ENCODE measurements around the gene USP35.
"Not testable (repeated sequence)": the region's sequence is repeated elsewhere in the genome, so short reads cannot be mapped to it uniquely, and the experiment has no call there.

The USP35 gene

DNA sequence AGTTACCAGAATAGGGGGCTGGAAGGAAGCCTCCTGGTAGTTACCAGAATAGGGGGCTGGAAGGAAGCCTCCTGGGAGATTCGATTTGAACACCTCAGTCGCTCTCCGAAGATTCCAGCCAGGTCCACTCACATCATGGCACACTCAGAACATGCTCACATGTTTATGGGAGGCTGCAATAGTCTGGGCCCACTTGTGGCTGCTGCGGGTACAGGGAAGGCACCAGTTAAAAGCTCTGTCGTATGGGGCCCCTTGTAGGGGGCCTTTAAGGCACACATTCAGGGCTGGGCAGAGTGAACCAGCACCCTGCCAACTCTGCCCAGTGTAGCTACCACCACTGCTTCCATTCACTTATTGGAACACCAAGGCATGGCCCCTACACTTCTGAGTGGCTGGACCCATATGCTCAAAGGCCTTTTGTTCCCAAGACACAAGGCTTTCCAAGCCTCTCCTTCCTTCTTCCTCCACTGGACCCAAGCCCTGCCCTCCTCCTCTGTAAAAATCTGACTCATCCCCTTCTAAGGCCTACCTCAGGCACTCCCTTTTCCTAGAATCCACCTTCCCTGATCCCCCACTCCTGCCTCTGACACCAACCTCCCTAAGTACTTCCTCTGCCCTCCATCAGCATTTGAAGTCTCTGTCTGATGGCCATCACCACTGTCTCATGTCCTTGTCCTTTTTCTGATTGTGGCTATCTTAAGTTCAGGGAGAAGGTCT lies 28.0 kb downstream of the USP35 start:
- no peak for DNase-seq

DNA sequence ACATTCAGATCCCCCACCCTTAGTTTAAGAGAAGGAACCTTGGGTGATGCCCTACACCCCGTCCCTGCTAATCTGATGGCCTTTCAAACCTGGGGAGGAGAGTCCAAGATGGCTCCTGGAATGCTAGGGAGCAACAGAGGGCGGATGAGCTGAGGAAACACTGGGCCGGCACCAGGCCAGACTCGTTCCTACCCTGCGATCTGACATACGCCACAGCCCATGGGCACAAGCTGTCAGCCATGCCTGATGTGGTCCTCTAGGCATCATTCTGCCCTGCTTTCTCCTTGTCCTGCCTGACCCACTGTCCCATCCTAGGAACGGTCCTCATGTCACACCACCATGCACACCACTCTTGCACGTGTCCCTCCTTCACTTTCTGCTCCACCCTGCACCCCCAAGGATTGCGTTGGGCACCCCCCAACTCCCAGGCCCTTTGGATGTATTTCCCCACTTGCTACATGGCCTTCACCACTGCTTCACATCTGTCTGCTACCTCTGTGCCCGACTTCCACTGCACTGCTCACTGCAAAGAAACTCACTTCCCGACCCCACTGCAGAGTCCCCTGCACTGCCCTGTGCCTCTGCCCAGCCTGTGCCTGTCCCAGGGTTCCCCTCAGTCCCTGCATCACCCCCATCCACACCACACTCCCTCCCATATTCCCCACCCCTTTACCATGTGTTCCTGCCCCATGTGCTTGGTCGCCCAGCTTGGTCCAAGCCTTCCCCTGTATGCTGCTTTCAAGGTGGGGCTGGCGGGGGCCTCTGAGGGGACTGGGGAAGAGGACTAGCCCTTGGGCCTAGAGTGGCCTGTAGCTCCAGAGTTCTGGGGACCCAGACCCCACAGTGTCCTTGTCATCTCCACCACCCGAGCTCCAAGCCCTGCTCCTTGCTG lies 29.2 kb downstream of the USP35 start:
- DNase-seq = no peak

DNA sequence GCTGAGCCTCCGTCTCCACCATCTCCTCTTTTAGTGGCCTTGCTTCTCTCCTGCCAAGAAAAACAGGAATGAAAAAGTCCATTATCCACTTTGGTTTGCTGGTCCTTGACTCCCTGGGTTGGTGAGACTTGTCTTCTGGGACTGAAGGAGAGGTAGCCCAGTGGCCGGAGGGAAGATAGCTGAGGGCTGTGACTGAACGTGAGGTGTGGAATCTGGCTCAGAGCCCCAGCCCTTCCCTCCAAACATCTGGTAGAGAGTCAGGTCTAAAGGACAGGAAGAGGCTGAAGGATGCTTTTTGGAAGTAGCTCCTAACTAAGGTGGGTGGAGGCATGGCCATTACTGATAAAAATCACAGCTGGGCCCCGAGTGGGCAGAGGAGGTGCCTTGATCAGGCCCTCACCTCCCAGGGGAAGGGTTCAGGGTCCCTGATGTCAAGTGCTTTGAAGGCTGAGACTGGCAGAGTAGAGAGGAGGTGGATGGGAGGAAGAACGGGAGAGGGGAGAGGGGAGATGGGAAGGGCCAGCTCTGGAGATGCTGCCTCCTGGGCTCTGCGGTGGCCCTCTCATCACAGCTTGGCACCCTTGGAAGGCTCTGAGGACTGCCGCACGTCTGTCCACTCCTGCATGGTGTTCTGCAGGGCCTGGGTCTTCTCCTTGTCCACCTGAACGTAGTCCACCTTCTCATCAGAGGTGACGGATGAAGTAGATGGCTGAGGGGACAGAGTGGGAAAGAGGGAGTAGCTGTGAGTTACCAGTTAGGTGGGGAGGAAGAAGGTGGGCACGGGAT lies 30.2 kb downstream of the USP35 start:
- DNase-seq = no peak

DNA sequence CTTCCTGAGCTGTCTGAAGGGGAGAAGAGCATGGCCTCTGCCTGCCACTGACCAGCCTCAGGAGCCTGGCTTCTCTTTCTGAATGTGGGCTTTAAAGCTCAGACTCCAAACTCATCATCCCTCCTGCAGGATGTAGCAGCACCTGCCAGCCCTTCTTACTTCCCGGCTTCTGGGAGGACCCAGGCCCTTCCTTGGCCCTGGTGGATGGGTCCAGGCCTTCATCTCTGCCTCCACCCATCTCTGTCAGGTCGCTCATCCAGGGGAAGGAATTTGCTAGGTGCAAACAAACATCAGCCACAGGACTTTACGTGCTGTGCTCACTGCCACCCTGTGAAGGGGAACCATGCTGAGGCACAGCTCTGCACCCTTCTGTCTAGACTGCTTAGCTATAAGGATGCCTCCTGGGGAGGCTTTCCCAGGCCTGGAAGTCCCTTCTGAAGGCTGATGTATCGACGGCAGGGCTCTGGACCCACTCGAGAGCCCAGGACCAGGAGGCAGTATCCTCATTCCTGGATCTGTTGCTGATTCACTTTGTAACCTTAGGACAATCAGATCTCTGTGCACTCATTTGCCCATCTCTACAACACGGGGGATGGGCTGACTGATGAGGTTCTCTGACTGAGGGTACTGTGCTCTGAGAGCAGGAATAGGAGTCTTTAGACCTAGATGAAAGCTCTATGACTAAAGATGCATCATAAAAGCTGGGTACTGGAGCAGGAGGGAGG lies 30.9 kb downstream of the USP35 start:
- peak in 4 of 56 donors; percentile 13 to 41 (median 20) for DNase-seq

DNA sequence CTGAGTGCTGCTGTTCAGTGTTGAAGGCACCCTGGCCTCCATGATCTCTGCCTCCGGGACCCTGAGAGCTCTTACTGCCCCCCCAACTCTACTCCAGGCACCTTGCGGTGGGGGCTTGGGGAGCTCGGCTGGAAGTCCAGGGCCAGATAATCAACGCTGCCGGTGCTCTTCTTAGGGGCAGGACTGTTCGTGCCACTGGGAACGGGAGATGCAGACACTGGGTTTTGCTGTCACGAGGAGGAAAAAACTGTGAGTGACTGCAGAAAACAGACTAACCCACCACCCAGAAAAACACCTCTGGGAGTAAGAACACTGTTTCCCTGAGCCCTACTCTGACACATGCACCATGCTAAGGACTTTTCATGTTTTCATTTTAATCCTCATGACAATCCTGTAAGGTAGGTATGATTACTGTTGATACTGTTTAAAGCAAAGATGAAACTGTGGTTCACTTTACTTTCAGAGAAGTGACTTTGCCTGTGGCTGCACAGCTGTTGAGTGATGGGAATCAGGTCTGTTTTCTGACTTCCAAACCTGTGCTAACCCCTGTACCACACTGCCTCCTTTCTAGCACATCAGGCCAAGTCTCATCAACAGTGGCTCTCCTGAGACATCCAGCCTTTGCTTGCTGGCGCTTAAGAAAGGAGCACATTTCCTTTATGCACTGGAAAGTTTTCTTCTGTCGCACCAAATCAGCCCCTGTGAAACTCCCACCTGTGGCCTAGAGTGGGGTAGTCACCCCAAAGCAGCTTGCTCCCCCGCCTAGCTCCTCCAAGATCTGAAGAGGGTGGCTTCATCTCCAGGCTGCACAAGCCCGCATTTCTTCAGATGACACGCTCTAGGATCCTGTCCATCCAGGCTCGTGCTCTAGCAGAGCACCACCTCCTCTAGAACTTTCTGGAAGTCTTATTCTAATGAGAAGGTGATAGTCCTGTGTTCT lies 31.8 kb downstream of the USP35 start:
- DNase-seq = no peak

DNA sequence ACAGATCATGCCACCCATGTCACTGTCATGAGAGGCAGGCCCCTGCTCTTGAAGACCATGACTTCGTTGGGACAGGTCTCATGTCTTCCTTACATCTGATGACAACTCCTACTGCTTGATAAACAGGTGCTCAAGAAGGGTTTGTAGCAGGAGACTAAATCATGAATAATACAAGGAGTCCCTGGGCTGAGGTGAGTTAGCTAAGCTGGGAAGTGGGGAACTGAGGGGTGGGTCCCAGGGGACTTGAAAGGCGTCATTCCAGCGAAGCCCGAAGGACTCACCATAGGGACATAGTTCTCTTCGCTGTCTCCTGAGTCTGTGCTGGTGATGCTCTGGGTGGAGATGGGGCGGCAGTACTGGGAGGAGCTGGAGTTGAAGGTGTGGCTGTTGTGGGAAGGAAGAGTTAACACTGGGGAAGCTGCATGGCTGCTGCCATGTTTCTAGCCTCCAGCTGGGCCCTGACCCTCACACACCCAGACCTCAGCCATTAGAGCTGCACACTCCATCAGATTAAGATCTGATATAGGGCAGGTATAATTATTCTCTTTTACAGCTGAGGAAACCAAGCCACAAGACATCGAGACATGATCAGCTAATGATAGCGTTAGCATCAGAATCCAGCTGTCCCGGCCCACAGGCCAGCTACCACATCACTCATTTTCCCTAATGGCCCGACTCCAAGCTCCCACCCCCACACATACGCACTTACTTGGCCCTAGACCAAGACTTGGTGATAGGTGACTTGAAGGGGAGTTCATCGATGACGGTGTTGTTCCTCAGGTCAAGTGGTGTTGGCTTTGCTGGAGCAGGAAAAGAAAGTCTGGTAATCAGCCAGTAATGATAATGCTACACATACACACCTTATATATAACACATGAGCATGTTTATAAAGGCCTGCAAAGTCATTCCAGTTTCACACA lies 32.9 kb downstream of the USP35 start:
- DNase-seq = no peak

DNA sequence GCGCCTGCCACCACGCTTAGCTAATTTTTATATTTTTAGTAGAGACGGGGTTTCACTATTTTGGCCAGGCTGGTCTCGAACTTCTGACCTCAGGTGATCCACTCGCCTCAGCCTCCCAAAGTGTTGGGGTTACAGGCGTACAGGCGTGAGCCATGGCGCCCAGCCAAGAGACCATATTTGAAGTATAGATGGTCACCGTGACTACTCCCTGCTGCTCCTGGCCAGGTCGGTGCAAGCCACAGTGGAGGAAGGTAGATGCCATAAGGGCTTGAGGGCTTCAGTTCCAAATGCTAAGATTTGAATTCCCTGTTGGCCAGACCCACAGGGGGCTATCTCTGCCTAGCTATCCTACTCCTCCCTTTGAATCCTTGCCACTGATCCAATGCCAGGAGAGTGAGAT lies 34.0 kb downstream of the USP35 start:
- not testable (repeated sequence) for DNase-seq

DNA sequence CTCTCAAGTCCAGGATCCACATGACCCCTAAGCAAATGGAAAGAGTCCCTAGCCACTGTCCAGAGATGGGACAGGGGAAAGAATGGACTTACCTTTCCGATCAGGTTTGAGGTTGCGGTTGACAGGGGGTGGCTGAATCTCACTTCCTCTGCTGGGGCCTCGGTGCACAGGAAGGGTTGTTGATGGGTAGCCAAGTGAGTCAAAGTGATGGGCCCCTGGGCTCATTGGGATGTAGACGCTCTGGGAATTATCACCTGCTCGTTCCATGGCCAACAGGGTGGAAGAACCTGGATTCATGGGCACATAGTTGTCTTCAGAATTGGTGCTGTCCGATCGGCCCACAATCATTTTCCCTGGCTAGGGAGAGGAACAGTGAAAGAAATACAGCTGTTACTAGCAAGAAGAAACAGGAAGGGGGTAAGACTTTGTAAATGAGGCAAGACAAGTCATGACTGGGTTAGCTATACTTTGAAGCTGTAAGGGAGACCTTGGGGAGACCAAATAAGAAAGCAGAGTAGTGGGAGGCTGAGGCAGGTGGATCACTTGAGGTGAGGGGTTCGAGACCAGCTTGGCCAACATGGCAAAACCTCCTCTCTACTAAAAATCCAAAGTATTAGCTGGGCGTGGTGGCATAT lies 34.7 kb downstream of the USP35 start:
- no peak for DNase-seq

DNA sequence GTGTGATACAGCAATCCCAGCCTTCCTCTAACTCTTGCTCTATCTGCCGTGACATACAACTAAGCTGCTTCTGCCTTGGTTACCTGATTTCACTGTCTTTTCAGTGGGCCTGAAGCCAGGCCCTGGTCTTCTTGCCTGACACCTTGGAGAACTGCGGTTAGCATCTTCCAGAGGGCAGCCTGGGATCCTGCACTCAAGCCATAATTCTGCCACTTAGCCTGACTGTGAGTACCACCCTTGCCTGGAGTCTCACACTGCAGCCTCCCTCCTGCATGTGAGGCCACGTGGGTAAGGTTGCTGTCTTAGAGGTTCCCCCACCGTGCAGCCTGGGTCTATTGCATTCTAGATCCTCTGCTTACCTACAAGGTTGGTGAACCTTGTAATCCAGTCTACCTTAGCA lies 35.8 kb downstream of the USP35 start:
- DNase-seq = no peak

DNA sequence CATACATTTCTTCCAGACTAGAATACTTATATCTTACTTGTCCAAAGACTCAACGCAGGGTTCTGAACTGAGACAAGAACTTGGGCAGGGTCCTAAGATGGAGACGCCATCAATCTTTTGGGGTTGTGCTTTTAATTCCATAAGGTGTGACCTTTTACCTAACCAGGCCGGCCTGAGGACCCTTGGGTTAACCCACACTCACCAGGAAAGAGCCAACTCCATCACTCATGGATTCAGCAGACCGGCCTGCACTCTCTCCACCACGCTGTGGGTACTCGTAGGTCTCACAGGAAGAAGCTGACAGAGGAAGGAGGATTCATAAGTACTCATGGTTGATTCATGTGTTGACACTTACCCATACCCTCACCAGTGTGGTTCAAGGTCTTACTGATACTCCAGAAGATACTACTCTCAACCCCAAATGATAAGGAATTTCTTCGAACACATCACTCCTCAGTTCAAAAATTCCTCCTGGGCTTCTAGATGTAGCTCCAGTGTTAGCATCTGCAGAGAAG lies 36.2 kb downstream of the USP35 start:
- no peak for DNase-seq

DNA sequence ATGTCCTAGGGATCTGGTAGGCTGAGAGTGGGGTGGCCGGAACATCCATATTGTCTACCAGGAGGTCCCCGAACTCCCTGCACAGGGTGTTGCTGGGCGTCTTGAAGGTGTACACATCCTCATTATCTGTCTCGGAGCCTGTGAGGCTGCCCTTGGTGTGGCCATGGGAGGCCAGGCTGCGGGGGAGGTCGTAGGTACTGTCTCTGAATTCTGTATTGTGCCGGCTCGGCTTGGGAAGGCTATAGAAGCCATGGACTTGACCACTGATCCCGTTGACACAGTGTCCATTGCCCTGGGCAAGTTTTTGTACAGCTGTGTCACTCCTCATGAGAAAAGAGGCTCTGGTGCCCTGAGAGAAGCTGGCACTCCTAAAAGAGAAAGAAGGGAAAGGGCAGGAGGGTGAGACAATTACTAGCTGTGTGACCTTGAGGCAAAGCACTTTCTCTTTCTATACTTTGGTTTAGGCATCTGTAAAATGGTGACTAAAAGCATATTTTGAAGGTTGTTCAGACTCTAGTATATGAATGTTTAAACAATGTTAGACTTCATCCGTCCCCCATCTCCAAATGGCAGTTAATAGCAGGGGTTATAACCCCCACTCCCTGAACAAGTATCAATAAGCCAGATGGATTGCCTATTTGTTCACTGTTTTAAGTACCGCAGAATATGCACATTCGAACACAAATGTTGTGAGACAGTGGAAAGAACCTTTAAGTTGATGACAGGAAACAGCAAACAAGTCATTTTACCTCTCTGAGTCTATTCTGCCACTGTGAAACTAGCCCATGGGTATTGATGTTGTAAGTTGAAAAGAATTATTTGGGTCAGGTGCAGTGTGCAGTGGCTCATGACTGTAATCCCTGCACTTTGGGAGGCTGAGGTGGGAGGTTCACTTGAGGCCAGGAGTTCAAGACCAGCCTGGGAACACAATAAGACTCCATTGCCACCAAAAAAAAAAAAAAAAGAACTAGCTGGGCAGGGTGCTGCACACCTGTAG lies 38.3 kb downstream of the USP35 start:
- no peak for DNase-seq

DNA sequence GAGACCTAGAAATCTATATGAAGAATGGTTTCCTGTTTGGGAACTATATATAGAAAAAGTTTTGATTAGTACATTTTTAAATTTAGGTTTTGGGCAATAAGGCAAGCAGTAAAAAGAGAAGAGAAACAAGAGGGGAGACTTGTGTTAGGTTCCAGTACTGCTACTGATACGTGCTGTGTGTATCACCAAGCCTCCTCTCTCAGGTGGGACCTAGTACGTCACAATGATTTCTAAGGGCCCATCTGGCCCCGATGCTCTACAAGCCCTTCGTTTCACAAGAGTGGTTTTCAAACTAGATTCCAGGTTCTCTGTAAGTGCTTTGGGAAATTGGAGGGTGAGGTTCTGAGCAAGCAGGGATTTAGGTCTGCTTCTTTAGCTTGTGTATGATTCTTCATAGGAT lies 39.2 kb downstream of the USP35 start:
- no peak for DNase-seq

DNA sequence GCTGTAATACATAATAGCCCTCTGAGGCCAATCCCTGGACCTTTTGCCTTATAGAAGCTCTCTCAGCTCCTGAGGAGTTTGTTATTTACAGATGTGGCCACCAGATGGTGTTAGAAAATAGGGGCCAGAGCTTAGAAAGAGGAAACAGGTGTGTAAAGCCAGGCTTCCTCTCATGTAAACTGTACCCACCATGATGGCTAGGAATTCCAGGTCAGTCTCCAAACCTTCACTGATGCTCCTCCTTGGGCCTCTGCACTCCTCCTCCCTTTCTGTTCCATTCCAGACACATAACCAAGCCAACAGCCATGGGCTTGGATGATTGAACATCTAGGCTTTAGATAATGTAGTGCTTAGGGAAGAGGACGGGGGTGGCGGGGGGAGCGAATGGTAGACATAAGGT lies 39.7 kb downstream of the USP35 start:
- DNase-seq = peak in 9 of 56 donors; percentile 13 to 47 (median 23)

DNA sequence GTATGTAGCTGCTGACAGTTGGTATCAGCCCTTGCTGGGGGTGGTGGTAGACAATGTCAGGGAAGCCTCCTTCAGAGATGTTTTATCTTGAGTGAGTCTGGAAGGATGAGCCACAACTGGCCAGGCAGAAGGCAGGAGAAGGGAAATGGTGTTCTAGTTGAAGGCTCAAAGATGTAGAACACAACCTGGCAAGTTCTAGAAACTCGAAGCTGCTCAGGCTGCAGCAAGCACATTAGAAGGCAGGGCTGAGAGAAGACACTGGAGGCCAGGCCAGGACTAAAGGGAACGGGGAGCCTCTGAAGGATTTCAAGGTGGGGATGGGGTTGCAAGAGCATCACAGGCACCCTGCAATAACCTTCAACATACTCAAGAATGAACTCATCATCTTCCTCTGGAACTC lies 40.4 kb downstream of the USP35 start:
- no peak for DNase-seq

DNA sequence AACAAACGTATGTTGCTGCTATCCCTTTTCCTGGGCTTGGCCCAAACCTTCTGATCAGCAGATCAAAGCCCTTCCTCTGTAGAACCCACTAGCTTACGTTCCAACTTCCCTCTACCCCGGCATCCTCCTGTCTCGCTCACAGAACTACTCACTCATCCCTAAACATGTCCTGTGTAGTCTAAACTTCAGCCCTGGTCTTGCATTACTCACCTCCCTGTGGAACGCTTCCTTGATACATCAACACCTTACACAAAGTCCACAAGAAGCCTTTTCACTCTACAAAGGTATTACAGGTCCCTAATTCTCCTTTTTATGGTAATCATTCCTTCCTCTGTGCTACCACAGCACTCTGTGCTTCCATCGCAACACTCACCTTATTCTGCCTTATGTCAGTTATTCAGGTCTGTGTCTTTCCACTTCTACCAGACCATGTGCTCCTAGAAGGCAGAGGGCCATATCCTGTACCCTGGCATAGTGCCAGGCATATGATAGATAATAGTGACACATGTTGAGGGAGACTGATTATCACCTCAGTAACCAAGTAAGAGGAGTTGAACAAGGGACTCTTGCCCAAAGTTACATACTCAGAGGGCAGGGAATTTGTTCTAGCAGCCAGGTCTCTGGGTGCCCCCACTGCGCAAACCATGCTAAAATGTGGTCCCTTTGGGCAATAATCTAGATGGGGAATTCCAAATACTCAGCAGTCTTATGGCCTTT lies 41.6 kb downstream of the USP35 start:
- DNase-seq = no peak

DNA sequence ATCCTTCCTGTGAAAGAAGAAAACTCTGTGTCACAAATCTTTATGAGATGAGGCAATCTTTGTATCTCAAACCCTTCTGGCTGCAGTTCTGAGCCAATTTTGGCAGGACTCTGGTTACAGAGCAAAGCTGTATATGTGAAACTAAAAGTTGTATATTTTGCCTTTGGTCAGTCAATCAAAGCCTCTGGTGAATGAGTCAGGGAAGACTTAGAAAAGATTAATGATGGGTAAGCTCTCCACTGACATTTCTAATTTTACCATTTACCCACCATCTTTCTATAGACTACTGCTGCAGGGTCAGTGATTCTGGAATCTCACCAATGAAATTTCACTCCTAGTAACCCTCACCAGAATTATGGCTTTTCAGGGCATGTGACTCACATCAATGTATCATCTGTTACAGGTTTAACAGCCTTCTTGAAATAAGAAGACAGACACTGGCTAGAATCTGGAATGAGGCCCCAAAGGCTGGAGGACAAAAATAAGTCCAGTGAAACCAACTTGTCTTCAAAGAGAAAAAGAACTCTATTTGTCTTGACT lies 43.3 kb downstream of the USP35 start:
- DNase-seq = no peak
